Measurements from ENCODE around the gene MKI67.

Gene MKI67

GRCh38 chr10:128097783-128098182, 28.4 kb downstream of the MKI67 start:
- TF ChIP-seq NFIC (IDR thresholded peaks at IDR 0.05) (peak; percentile 39), TCF12 (IDR thresholded peaks at IDR 0.05; ENCODE audit: low read depth) (no peak)

- TF ChIP-seq EP300 (IDR thresholded peaks at IDR 0.05; ENCODE audit: borderline replicate concordance) (no peak), RAD21 (IDR thresholded peaks at IDR 0.05; ENCODE audit: low read depth) (no peak), CREB1 (IDR thresholded peaks at IDR 0.05; ENCODE audit: low read depth) (no peak), EGR1 (IDR thresholded peaks at IDR 0.05) (no peak), TCF12 (IDR thresholded peaks at IDR 0.05; ENCODE audit: low read depth) (no peak)
Measured at GRCh38 chr10:128096486-128097199, 29.6 kb downstream of the MKI67 start.

- TF ChIP-seq REST (IDR thresholded peaks at IDR 0.05; ENCODE audit: low read depth) (no peak), ZBTB7A (IDR thresholded peaks at IDR 0.05; ENCODE audit: low read depth) (no peak), FOXM1 (IDR thresholded peaks at IDR 0.05; ENCODE audit: borderline replicate concordance, low read depth) (no peak), NFIC (IDR thresholded peaks at IDR 0.05) (no peak), CEBPB (IDR thresholded peaks at IDR 0.05) (no peak), MAX (IDR thresholded peaks at IDR 0.05) (no peak), TAF1 (IDR thresholded peaks at IDR 0.05; ENCODE audit: low read depth) (no peak), EGR1 (IDR thresholded peaks at IDR 0.05) (no peak), TEAD4 (IDR thresholded peaks at IDR 0.05) (no peak), EP300 (IDR thresholded peaks at IDR 0.05; ENCODE audit: borderline replicate concordance) (no peak), CREB1 (IDR thresholded peaks at IDR 0.05; ENCODE audit: low read depth) (no peak), RAD21 (IDR thresholded peaks at IDR 0.05; ENCODE audit: low read depth) (no peak), USF1 (IDR thresholded peaks at IDR 0.05) (no peak), TCF12 (IDR thresholded peaks at IDR 0.05; ENCODE audit: low read depth) (no peak), YY1 (IDR thresholded peaks at IDR 0.05; ENCODE audit: low read depth) (no peak)
Measured at GRCh38 chr10:128095753-128096469, 30.3 kb downstream of the MKI67 start.

GRCh38 chr10:128095027-128095752, 31.0 kb downstream of the MKI67 start:
- TF ChIP-seq MAX (IDR thresholded peaks at IDR 0.05) (no peak), EP300 (IDR thresholded peaks at IDR 0.05; ENCODE audit: borderline replicate concordance) (no peak), CREB1 (IDR thresholded peaks at IDR 0.05; ENCODE audit: low read depth) (no peak), ZBTB7A (IDR thresholded peaks at IDR 0.05; ENCODE audit: low read depth) (no peak), REST (IDR thresholded peaks at IDR 0.05; ENCODE audit: low read depth) (no peak), NFIC (IDR thresholded peaks at IDR 0.05) (0 out of 2 replicates have a peak, but pooled peaks have one; percentile 17), TAF1 (IDR thresholded peaks at IDR 0.05; ENCODE audit: low read depth) (no peak)

GRCh38 chr10:128092454-128092853, 33.8 kb downstream of the MKI67 start:
- TF ChIP-seq CREB1 (IDR thresholded peaks at IDR 0.05; ENCODE audit: low read depth), result no peak
- no peak for TF ChIP-seq REST (IDR thresholded peaks at IDR 0.05; ENCODE audit: low read depth)
- TF ChIP-seq TEAD4 (IDR thresholded peaks at IDR 0.05), result no peak
- TF ChIP-seq FOXM1 (IDR thresholded peaks at IDR 0.05; ENCODE audit: borderline replicate concordance, low read depth), result no peak
- no peak for TF ChIP-seq NFIC (IDR thresholded peaks at IDR 0.05)
- no peak for TF ChIP-seq ZBTB7A (IDR thresholded peaks at IDR 0.05; ENCODE audit: low read depth)
- no peak for TF ChIP-seq CEBPB (IDR thresholded peaks at IDR 0.05)
- TF ChIP-seq EGR1 (IDR thresholded peaks at IDR 0.05), result no peak
- TF ChIP-seq EP300 (IDR thresholded peaks at IDR 0.05; ENCODE audit: borderline replicate concordance), result no peak
- no peak for TF ChIP-seq TCF12 (IDR thresholded peaks at IDR 0.05; ENCODE audit: low read depth)
- no peak for TF ChIP-seq USF1 (IDR thresholded peaks at IDR 0.05)
- TF ChIP-seq MAX (IDR thresholded peaks at IDR 0.05), result no peak
- no peak for TF ChIP-seq YY1 (IDR thresholded peaks at IDR 0.05; ENCODE audit: low read depth)
- no peak for TF ChIP-seq RAD21 (IDR thresholded peaks at IDR 0.05; ENCODE audit: low read depth)
- no peak for TF ChIP-seq TAF1 (IDR thresholded peaks at IDR 0.05; ENCODE audit: low read depth)

Measured in Ishikawa (cell line).